GM20000 (cell line): ENCODE results near the gene TNRC6A.
A peak's percentile ranks its signal among the peaks of the same experiment; 100 is the strongest.

Source experiments
- DNase-seq: peaks from one replicate; pipeline ENCODE4 v3.0.0; 2012; ENCODE audit warnings: low spot score
- TF ChIP-seq, protein P1 (sequence below): IDR thresholded peaks from 2 replicates; pipeline ENCODE4 v1.5.1; 2012; ENCODE audit warnings: mild to moderate bottlenecking, control low read depth; ENCODE audit errors: extremely low read depth, missing control alignments

TNRC6A gene

DNA sequence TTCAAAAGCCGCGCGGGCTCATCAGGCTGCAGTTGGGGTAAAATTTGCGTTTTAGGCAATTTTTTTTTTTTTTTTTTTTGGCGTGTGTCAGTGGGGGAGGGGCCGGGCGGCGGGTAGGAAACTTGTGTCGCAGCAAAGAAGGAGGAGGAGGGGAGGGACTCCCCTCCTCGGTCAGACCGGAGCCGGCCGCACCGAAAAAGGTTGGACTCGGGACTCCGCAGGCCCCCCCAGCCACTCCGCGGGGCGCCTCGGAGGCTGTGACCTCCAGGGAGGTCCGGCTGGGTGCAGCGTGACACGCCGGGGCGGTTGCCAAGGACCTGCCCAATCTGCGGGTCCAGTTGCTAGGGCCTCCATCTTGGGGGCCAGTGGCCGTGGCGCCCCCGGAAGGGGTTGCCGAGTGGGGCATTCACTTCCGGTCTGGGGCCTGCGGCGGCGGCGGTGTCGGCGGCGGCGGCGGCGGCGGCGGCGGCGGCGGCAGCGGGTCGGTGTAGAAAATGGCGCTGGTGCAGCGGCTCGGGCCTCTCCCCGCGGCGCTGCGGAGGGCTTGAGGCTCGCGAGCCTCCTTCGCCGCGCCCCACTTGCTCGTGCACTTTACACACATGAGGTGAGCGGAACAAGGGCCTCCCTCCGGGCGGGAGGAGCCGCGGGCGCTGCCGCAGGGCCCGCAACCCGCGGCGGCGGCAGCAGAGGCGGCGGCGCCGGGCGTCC, at the start of gene TNRC6A:
TSS of gene TNRC6A (plus strand) at position 409 of the 708 bp plus-strand sequence. CDS start at position 600, 191 bp downstream.
- TF ChIP-seq, protein P1, sequence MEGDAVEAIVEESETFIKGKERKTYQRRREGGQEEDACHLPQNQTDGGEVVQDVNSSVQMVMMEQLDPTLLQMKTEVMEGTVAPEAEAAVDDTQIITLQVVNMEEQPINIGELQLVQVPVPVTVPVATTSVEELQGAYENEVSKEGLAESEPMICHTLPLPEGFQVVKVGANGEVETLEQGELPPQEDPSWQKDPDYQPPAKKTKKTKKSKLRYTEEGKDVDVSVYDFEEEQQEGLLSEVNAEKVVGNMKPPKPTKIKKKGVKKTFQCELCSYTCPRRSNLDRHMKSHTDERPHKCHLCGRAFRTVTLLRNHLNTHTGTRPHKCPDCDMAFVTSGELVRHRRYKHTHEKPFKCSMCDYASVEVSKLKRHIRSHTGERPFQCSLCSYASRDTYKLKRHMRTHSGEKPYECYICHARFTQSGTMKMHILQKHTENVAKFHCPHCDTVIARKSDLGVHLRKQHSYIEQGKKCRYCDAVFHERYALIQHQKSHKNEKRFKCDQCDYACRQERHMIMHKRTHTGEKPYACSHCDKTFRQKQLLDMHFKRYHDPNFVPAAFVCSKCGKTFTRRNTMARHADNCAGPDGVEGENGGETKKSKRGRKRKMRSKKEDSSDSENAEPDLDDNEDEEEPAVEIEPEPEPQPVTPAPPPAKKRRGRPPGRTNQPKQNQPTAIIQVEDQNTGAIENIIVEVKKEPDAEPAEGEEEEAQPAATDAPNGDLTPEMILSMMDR, result no peak

DNA sequence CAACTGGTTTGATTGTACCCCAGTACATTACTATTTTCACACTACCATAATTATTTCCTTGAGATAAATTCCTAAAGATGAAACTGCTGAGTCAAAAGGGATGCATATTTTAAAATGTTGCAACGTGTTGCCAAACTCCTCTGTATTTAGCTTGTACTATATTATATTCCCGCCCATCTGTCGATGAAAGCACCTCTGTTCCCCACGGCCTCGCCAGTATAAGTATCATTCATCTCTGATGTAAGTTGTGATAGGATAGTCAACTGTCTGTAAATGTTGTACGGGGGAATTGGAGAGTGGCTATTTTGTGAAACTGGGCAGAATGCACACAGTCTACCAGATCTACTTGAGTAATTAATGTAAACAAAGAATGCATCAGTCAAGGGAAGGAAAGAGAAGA, 47.7 kb upstream of the TNRC6A start:
- TF ChIP-seq, protein P1, result no peak
- no peak for DNase-seq

More for the DNA sequence above, at the start of gene TNRC6A:
- DNase-seq, result peak; percentile 94

DNA sequence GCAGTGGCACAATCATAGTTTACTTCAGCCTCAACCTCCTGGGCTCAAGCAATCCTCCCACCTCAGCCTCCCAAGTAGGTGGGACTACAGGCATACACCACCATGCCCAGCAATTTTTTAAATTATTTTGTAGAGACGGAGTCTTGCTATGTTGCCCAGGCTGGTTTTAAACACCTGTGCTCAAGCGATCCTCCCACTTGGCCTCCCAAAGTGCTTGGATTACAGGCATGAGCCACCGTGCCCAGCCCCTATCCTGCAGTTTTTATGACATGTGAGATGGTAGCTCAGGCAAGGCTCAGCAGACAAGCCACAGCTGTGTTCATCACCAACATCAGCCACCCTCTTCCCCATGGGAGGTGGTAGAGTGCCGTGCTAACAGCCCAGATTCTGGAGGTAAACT, 46.2 kb upstream of the TNRC6A start:
- TF ChIP-seq, protein P1, result no peak
- DNase-seq, result no peak

DNA sequence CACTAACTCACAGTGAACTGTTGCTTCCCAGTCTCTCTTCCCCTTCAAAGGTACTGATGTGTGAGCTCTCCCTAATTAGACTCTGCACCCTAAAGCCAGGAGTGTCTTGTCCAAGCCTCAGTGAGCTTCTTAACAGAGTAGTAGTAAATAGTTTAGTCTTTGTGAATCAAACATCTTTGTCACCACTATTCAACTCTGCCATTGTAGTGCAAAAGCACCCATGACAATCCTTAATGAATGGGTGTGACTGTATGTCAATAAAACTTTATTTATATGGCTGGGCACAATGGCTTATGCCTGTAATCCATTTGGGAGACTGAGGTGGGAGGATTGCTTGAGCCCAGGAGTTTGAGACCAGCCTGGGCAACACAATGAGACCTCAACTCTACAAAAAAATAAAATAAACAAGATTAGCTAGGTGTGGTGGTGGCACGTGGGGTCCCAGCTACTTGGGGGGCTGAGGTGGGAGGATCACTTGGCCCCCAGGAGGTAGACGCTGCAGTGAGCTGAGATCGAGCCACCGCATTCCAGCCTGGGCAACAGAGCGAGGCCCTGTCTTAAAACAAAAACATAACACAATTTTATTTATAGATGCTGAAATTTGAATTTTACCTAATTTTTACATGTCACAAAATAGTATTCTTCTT, 45.5 kb upstream of the TNRC6A start:
- TF ChIP-seq, protein P1, result no peak
- no peak for DNase-seq

GRCh38 chr16:24685539-24686432, 43.7 kb upstream of the TNRC6A start:
- TF ChIP-seq, protein P1, result no peak
- no peak for DNase-seq

DNA sequence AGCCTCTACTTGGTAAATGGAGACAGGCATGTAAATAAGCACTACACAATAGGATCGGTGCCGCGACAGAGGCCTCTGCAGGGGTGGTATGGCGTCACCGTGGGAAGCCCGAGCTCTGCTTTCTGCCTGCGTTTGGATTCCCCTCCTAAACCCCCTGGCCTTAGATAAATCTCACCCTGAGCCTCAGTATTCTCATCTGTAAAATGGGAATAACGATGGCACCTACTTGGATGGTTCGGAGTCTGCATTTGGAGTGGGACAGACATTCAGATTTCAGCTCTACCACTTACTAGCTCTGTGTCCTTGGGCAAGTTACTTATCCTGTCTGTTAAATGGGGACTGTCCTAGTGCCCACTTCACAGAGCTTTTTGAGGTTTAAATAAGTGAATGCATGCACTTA, 42.8 kb upstream of the TNRC6A start:
- TF ChIP-seq, protein P1, result no peak
- DNase-seq, result no peak
